GM21576 (cell line): ENCODE measurements around the gene SLC36A3.
"Not testable (repeated sequence)": the region's sequence is repeated elsewhere in the genome, so short reads cannot be mapped to it uniquely, and the experiment has no call there.

ENCODE experiments used
- ATAC-seq: cut with Tn5 transposase; IDR thresholded peaks from one replicate; pipeline ENCODE4 v1.9.1; 2021; ENCODE audit warnings: mild to moderate bottlenecking, moderate library complexity; ENCODE audit not compliant: unreplicated experiment

The SLC36A3 gene

DNA sequence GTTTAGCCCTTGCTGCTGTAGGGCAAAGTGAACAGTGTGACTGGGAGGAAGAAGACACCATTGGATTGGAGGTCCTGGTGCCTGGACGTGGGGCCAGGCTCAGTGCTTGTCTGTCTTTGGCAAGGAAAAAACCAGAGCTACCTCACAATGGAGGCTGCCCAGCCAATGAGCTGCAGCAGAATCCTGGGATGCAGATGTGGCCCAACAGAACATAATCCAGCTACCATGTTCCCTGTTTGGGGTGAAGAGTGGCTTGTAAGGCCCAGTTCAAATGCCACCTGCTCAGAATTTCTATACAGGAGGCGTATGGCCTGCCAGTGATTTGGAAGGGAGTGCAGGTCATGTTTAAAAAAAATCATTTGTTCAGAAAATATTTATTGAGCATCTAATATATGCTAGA is at the start of gene SLC36A3:
Gene SLC36A3, minus strand, starts transcription at position 101 of the 400 bp plus-strand sequence. CDS start 412 bp downstream, outside the sequence.
- ATAC-seq, result no peak

DNA sequence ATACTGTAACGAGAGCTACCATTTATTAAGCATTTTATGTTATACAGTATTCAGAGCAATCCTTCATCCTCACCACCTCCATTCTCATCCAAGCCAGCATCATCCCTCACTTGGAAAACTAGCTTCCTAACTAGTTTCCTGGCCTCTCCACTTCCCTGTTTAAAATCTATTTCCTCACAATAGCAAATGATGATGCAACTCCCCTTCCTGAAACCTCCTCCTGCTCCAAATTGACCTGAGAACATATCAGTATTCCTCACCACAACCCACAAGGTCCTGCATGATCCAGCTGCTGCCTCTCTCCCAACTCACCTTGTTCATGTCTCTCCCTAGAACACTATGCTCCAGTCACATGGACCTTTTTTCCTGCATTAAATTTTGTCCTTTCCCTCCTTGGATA is 48.1 kb upstream of the SLC36A3 start:
- no peak for ATAC-seq

- no peak for ATAC-seq
Measured at GRCh38 chr5:151348789-151349188, 45.2 kb upstream of the SLC36A3 start.

GRCh38 chr5:151347369-151347768 is 43.8 kb upstream of the SLC36A3 start, which contains the start of gene SLC36A2:
Gene SLC36A2, minus strand, starts transcription at chr5:151347559. Its CDS starts 99 bp downstream, at chr5:151347460.
- no peak for ATAC-seq

GRCh38 chr5:151345808-151346478 is 42.4 kb upstream of the SLC36A3 start:
- no peak for ATAC-seq

DNA sequence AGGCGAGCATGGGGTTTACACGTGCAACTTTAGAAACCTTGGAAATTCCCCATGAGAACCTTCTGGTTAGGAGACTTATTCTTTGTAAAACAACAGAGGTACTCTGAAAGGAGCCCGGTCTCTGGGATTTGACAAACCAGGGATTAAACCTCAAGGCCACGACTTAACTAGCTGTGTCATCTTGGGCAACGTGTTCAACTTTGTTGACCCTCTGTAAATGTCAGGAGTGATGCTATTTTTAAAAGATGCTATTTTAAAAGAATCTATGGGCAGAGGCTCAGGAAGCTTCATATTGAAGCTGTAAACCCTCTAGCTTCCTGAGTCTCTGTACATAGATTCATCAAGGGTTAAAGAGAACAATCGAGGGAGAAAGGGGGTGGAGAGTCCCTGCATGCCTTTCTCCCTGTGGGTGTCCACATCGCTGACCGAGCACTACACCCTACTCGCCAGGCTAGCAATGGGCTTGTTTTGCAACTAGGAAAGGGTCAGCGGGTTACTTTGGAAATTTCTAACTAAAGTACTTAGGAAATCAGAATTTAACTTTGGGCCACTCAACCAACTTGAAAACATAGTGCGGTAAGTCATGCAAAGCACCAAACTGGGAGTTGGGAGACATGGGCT is 41.7 kb upstream of the SLC36A3 start:
- no peak for ATAC-seq

GRCh38 chr5:151344088-151344487 is 40.5 kb upstream of the SLC36A3 start:
- no peak for ATAC-seq

GRCh38 chr5:151340004-151340403 is 36.4 kb upstream of the SLC36A3 start:
- no peak for ATAC-seq

GRCh38 chr5:151338734-151339133 is 35.2 kb upstream of the SLC36A3 start:
- ATAC-seq, result no peak

- no peak for ATAC-seq
Measured at GRCh38 chr5:151332857-151333256, 29.3 kb upstream of the SLC36A3 start.

DNA sequence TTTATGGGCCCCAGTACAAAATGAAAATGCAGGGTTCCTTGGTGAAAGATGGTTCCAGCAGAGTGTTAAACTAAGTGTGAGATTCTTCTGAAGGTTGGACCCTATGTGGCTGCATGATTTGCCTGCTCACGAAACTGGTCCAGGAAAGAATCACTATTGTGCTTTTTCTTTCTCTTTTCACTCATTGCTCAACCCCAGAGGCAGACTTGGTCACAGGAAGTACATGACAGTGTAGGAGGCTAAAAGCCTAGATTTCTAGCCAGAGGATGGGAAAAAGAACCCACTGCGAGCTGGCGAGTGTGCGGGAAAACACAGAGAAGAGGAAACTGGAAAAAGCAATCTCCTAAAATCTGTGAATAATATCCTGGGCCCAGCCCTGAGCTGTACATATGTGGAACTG is 25.2 kb upstream of the SLC36A3 start:
- ATAC-seq, result no peak

- ATAC-seq, result no peak
Measured at GRCh38 chr5:151327585-151327984, 24.0 kb upstream of the SLC36A3 start.

- no peak for ATAC-seq
Measured at GRCh38 chr5:151326266-151326665, 22.7 kb upstream of the SLC36A3 start.

- ATAC-seq, result no peak
Measured at GRCh38 chr5:151320481-151320880, 16.9 kb upstream of the SLC36A3 start.

GRCh38 chr5:151318850-151319732 is 15.5 kb upstream of the SLC36A3 start:
- peak; percentile 89 for ATAC-seq

DNA sequence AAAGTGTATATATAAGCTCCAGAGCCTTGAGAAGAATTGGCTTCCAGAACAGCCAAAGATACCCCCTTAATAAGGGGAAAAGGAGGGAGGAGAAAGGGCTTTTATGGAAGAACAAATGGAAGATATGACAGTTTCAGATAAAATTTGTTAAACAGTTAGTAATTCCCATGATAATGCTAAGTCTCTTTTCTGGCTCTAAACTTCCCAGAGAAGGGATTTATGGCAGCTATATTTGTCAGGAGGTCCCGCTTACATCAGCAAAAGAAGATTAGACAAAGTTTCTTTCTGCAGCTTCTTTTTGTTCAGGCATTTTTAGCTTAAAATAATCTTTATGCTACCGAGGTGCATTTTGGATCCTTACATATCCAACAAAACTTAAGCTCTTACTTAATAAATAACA is 14.3 kb upstream of the SLC36A3 start:
- ATAC-seq, result no peak

- ATAC-seq, result peak; percentile 68
Measured at GRCh38 chr5:151315998-151316597, 12.5 kb upstream of the SLC36A3 start.

DNA sequence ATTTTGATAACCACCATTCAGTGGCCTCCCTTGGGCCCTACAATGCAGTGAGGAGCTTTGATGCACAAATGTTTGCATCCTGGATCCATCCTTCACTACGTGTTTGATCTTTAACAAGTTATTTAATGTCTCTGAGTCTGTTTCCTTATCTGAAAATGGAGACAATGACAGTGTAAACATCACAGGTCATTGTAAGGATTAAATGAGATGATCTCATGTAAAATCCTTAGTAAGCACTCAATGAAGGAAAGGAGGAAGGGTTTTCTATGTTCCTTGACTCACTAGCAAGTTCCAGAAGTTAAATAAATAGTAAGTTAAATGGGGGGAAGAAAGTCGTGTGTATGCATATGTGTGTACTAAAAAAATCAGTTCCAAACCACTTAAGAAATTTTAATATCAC is 9.8 kb upstream of the SLC36A3 start:
- ATAC-seq, result no peak

- ATAC-seq, result no peak
Measured at GRCh38 chr5:151312756-151313324, 9.3 kb upstream of the SLC36A3 start.

DNA sequence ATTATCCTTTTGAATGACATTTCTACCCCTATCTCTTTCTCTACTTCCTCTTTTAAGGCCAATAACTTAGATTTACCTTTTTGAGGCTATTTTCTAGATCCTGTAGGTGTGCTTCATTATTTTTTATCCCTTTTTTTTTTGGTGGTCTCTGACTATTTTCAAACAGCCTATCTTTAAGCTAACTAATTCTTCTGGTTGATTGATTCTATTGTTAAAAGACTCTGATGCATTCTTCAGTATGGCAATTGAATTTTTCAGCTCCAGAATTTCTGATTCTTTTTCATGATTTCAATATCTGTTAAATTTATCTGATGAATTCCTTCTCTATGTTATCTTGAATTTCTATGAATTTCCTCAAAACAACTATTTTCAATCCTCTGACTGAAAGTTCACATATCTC is 7.4 kb upstream of the SLC36A3 start:
- no peak for ATAC-seq

DNA sequence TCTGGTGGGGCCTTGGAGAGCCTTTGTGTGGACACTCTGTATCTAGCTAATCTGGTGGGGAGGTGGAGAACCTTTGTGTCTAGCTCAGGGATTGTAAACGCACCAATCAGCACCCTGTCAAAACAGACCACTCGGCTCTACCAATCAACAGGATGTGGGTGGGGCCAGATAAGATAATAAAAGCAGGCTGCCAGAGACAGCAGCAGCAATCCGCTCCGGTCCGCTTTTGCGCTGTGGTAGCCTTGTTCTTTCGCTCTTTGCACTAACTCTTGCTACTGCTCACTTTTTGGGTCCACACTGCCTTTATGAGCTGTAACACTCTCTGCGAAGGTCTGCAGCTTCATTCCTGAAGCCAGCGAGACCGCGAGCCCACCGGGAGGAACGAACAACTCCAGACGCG is 6.3 kb upstream of the SLC36A3 start:
- not testable (repeated sequence) for ATAC-seq
